SK-N-SH treated with all-trans-retinoic acid at 6 μM for 48 hours (cell line): ENCODE data around the gene LGALS7B.

Experiments used
- ATAC-seq: fragments of 200-7000 bp; cut with Tn5 transposase; 3 replicates; pipeline ENCODE4 v1.9.1; 2020; ENCODE audit warnings: mild to moderate bottlenecking, moderate library complexity
- ARNTL ChIP-seq: fragments of 450-650 bp; formaldehyde crosslinking; IDR thresholded peaks from 2 replicates; pipeline ENCODE4 v1.5.0; 2020; ENCODE audit warnings: low read depth, mild to moderate bottlenecking, moderate library complexity, borderline replicate concordance
- BACH2 ChIP-seq: fragments of 250-450 bp; sonication (Bioruptor Pico); IDR thresholded peaks from 2 replicates; pipeline ENCODE4 v1.9.0; 2021; ENCODE audit warnings: mild to moderate bottlenecking, borderline replicate concordance
- CSDC2 ChIP-seq: fragments of 250-450 bp; sonication (Bioruptor Pico); IDR thresholded peaks from 2 replicates; pipeline ENCODE4 v1.5.0; 2020; ENCODE audit warnings: mild to moderate bottlenecking, moderate library complexity
- ESRRG ChIP-seq: fragments of 250-450 bp; sonication (Bioruptor Pico); IDR thresholded peaks from 2 replicates; pipeline ENCODE4 v1.6.1; 2021; ENCODE audit warnings: mild to moderate bottlenecking
- GLIS3 ChIP-seq: fragments of 250-450 bp; sonication (Bioruptor Pico); IDR thresholded peaks from 2 replicates; pipeline ENCODE4 v1.5.0; 2020; ENCODE audit warnings: mild to moderate bottlenecking, moderate library complexity
- ISL1 ChIP-seq: fragments of 250-450 bp; sonication (Bioruptor Pico); IDR thresholded peaks from 2 replicates; pipeline ENCODE4 v2.1.2; 2022; ENCODE audit warnings: mild to moderate bottlenecking, moderate library complexity
- OSR1 ChIP-seq: fragments of 250-450 bp; sonication (Bioruptor Pico); IDR thresholded peaks from 2 replicates; pipeline ENCODE4 v1.8.0; 2022; ENCODE audit warnings: moderate library complexity, mild to moderate bottlenecking, inconsistent platforms
- PPARA ChIP-seq: fragments of 250-450 bp; sonication (Bioruptor Pico); IDR thresholded peaks from 2 replicates; pipeline ENCODE4 v1.5.0; 2020; ENCODE audit warnings: mild to moderate bottlenecking, borderline replicate concordance
- RARB ChIP-seq: fragments of 250-450 bp; sonication (Bioruptor Pico); IDR thresholded peaks from 2 replicates; pipeline ENCODE4 v1.8.0; 2021; ENCODE audit warnings: mild to moderate bottlenecking, moderate library complexity
- SNAI2 ChIP-seq: fragments of 250-450 bp; sonication (Bioruptor Pico); IDR thresholded peaks from 2 replicates; pipeline ENCODE4 v1.5.0; 2020; ENCODE audit warnings: mild to moderate bottlenecking, moderate library complexity
- TCF4 ChIP-seq: fragments of 250-450 bp; sonication (Bioruptor Pico); IDR thresholded peaks from 2 replicates; pipeline ENCODE4 v1.8.0; 2021; ENCODE audit warnings: mild to moderate bottlenecking, moderate library complexity, borderline replicate concordance
- TOX ChIP-seq: fragments of 250-450 bp; sonication (Bioruptor Pico); IDR thresholded peaks from 2 replicates; pipeline ENCODE4 v1.8.0; 2021; ENCODE audit warnings: mild to moderate bottlenecking, moderate library complexity, borderline replicate concordance
- ZC3H10 ChIP-seq: fragments of 250-450 bp; sonication (Bioruptor Pico); IDR thresholded peaks from 2 replicates; pipeline ENCODE4 v1.5.1; 2021; ENCODE audit warnings: mild to moderate bottlenecking, moderate library complexity
- ZFP3 ChIP-seq: fragments of 250-450 bp; sonication (Bioruptor Pico); IDR thresholded peaks from 2 replicates; pipeline ENCODE4 v1.5.0; 2020; ENCODE audit warnings: mild to moderate bottlenecking, moderate library complexity
- ZFP30 ChIP-seq: fragments of 450-650 bp; formaldehyde crosslinking; IDR thresholded peaks from 2 replicates; pipeline ENCODE4 v1.5.0; 2022; ENCODE audit warnings: mild to moderate bottlenecking, moderate library complexity
- ZNF565 ChIP-seq: fragments of 450-650 bp; formaldehyde crosslinking; conservative IDR thresholded peaks from 2 replicates; pipeline ENCODE4 v1.5.0; 2020; ENCODE audit warnings: low read depth, mild to moderate bottlenecking, moderate library complexity
- ZNF70 ChIP-seq: fragments of 450-650 bp; formaldehyde crosslinking; IDR thresholded peaks from 2 replicates; pipeline ENCODE4 v1.5.0; 2020; ENCODE audit warnings: mild to moderate bottlenecking, moderate library complexity
- ZNF8 ChIP-seq: fragments of 450-650 bp; formaldehyde crosslinking; IDR thresholded peaks from 2 replicates; pipeline ENCODE4 v1.5.0; 2020; ENCODE audit warnings: mild to moderate bottlenecking, moderate library complexity
- TF ChIP-seq, protein P1 (sequence below): fragments of 250-450 bp; sonication (Bioruptor Pico); IDR thresholded peaks from 2 replicates; pipeline ENCODE4 v1.5.1; 2021; ENCODE audit warnings: mild to moderate bottlenecking, moderate library complexity
- TF ChIP-seq, protein P2 (sequence below): fragments of 250-450 bp; sonication (Bioruptor Pico); IDR thresholded peaks from 2 replicates; pipeline ENCODE4 v1.8.0; 2020; ENCODE audit warnings: mild to moderate bottlenecking, moderate library complexity, borderline replicate concordance
- TF ChIP-seq, protein P3 (sequence below): fragments of 250-450 bp; sonication (Bioruptor Pico); IDR thresholded peaks from 2 replicates; pipeline ENCODE4 v1.5.1; 2020; ENCODE audit warnings: low read depth, mild to moderate bottlenecking, moderate library complexity
- TF ChIP-seq, protein P4 (sequence below): fragments of 250-450 bp; sonication (Bioruptor Pico); IDR thresholded peaks from 2 replicates; pipeline ENCODE4 v1.8.0; 2021; ENCODE audit warnings: low read depth, mild to moderate bottlenecking, moderate library complexity, borderline replicate concordance
- TF ChIP-seq, protein P5 (sequence below): fragments of 250-450 bp; sonication (Bioruptor Pico); IDR thresholded peaks from 2 replicates; pipeline ENCODE4 v1.5.0; 2020; ENCODE audit warnings: mild to moderate bottlenecking, moderate library complexity

The LGALS7B gene

DNA sequence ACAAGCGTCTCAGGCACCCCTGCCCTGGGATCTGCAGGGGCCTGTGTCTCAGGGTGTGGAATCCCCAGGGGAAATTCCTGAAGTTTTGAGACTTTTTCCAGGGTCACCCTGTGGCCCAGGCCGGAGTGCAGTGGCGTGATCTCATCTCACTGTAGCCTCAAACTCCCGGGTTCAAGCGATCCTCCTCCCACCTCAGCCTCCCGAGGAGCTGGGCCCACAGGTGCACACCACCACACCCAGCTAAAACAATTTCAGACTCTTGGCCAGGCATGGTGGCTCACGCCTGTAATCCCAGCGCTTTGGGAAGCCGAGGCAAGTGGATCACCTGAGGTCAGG is 48.8 kb upstream of the LGALS7B start:
- no peak for ATAC-seq
- TF ChIP-seq RARB (CRISPR knock-in tag) (no peak), ISL1 (CRISPR knock-in tag) (no peak), ZC3H10 (CRISPR knock-in tag) (no peak), ZNF70 (CRISPR knock-in tag) (no peak), BACH2 (CRISPR knock-in tag) (no peak), GLIS3 (CRISPR knock-in tag) (no peak)

DNA sequence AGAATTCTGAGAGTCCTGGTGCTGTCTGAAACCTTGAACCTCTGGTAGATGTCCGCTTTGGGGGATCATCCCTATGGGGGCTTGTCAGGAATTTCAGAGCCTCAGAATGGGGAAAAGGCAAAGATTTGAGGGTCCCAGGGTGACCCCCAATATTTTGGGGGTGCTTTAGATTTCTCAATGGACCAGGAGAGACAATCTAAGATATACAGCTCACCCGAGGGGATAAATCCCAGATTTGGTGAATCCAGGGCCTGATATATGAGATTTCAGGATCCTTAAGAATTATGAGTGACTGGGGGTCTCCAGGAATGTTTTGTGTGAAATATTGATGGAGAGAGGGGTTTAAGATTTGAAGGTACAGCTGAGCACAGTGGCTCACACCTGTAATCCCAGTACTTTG is 48.1 kb upstream of the LGALS7B start:
- ATAC-seq, result no peak
- TF ChIP-seq ZFP30 (no peak), OSR1 (CRISPR knock-in tag) (no peak), ZNF70 (CRISPR knock-in tag) (no peak), PPARA (CRISPR knock-in tag) (no peak), ZFP3 (CRISPR knock-in tag) (no peak), ARNTL (no peak), TOX (no peak), ESRRG (CRISPR knock-in tag) (no peak), ZNF565 (no peak), RARB (CRISPR knock-in tag) (no peak), TCF4 (CRISPR knock-in tag) (no peak)
- TF ChIP-seq, protein P1, sequence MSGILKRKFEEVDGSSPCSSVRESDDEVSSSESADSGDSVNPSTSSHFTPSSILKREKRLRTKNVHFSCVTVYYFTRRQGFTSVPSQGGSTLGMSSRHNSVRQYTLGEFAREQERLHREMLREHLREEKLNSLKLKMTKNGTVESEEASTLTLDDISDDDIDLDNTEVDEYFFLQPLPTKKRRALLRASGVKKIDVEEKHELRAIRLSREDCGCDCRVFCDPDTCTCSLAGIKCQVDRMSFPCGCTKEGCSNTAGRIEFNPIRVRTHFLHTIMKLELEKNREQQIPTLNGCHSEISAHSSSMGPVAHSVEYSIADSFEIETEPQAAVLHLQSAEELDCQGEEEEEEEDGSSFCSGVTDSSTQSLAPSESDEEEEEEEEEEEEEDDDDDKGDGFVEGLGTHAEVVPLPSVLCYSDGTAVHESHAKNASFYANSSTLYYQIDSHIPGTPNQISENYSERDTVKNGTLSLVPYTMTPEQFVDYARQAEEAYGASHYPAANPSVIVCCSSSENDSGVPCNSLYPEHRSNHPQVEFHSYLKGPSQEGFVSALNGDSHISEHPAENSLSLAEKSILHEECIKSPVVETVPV, result no peak
- TF ChIP-seq, protein P2, sequence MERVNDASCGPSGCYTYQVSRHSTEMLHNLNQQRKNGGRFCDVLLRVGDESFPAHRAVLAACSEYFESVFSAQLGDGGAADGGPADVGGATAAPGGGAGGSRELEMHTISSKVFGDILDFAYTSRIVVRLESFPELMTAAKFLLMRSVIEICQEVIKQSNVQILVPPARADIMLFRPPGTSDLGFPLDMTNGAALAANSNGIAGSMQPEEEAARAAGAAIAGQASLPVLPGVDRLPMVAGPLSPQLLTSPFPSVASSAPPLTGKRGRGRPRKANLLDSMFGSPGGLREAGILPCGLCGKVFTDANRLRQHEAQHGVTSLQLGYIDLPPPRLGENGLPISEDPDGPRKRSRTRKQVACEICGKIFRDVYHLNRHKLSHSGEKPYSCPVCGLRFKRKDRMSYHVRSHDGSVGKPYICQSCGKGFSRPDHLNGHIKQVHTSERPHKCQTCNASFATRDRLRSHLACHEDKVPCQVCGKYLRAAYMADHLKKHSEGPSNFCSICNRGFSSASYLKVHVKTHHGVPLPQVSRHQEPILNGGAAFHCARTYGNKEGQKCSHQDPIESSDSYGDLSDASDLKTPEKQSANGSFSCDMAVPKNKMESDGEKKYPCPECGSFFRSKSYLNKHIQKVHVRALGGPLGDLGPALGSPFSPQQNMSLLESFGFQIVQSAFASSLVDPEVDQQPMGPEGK (CRISPR knock-in tag), result no peak
- TF ChIP-seq, protein P3, sequence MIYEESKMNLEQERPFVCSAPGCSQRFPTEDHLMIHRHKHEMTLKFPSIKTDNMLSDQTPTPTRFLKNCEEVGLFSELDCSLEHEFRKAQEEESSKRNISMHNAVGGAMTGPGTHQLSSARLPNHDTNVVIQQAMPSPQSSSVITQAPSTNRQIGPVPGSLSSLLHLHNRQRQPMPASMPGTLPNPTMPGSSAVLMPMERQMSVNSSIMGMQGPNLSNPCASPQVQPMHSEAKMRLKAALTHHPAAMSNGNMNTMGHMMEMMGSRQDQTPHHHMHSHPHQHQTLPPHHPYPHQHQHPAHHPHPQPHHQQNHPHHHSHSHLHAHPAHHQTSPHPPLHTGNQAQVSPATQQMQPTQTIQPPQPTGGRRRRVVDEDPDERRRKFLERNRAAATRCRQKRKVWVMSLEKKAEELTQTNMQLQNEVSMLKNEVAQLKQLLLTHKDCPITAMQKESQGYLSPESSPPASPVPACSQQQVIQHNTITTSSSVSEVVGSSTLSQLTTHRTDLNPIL (CRISPR knock-in tag), result no peak
- TF ChIP-seq, all 23 proteins: peak for 0

DNA sequence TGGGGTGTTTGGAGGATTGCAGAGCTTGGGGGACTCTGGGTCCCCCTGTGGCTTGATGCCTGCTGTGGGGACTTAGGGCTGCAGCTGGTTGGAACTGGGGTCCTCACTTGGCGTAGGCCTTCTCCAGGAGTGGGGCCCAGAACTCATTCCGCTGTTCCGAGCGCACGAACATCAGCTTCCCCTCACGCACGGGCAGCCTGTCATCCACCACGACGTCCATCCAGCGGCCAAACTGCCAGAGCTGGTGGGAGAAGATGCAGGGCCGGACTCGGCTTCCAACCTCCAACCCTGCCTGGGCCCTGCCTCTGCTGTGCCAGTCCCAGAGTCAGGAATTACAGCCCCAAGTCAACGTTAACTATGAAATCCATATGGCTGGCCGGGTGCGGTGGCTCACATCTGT is 47.3 kb upstream of the LGALS7B start:
- no peak for TF ChIP-seq ZNF8
- no peak for TF ChIP-seq PPARA (CRISPR knock-in tag)
- ATAC-seq, result no peak

DNA sequence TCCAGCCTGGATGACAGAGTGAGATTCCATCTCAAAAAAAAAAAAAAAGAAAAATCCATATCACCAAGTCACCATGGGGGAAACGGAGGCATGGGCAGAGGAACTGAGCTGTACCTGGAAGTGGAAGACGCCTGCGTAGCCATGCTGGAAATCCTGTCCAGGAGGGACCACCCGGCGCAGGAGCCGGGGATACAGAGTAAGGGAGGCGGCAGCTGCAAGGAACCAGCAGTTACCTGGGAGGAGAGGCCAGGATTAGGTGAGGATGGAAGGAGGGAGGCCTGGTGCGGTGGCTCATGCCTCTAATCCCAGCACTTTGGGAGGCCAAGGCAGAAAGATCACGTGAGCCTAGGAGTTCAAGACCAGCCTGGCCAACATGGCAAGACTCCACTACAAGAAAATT is 46.7 kb upstream of the LGALS7B start:
- no peak for ATAC-seq
- TF ChIP-seq CSDC2 (CRISPR knock-in tag) (no peak), ARNTL (no peak), PPARA (CRISPR knock-in tag) (no peak), SNAI2 (no peak), RARB (CRISPR knock-in tag) (no peak), ZNF8 (no peak), ZNF70 (CRISPR knock-in tag) (no peak)
- TF ChIP-seq, protein P1, result no peak
- TF ChIP-seq, protein P4, sequence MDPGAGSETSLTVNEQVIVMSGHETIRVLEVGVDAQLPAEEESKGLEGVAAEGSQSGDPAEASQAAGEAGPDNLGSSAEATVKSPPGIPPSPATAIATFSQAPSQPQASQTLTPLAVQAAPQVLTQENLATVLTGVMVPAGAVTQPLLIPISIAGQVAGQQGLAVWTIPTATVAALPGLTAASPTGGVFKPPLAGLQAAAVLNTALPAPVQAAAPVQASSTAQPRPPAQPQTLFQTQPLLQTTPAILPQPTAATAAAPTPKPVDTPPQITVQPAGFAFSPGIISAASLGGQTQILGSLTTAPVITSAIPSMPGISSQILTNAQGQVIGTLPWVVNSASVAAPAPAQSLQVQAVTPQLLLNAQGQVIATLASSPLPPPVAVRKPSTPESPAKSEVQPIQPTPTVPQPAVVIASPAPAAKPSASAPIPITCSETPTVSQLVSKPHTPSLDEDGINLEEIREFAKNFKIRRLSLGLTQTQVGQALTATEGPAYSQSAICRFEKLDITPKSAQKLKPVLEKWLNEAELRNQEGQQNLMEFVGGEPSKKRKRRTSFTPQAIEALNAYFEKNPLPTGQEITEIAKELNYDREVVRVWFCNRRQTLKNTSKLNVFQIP (CRISPR knock-in tag), result no peak
- TF ChIP-seq, protein P5, sequence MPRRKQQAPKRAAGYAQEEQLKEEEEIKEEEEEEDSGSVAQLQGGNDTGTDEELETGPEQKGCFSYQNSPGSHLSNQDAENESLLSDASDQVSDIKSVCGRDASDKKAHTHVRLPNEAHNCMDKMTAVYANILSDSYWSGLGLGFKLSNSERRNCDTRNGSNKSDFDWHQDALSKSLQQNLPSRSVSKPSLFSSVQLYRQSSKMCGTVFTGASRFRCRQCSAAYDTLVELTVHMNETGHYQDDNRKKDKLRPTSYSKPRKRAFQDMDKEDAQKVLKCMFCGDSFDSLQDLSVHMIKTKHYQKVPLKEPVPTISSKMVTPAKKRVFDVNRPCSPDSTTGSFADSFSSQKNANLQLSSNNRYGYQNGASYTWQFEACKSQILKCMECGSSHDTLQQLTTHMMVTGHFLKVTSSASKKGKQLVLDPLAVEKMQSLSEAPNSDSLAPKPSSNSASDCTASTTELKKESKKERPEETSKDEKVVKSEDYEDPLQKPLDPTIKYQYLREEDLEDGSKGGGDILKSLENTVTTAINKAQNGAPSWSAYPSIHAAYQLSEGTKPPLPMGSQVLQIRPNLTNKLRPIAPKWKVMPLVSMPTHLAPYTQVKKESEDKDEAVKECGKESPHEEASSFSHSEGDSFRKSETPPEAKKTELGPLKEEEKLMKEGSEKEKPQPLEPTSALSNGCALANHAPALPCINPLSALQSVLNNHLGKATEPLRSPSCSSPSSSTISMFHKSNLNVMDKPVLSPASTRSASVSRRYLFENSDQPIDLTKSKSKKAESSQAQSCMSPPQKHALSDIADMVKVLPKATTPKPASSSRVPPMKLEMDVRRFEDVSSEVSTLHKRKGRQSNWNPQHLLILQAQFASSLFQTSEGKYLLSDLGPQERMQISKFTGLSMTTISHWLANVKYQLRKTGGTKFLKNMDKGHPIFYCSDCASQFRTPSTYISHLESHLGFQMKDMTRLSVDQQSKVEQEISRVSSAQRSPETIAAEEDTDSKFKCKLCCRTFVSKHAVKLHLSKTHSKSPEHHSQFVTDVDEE (CRISPR knock-in tag), result no peak
